ENCODE results near the gene ZNF180. TPM values are rescaled to one million over a fixed set of nuclear protein-coding genes. Genes with fewer than 3 reads are reported as not detected.

The ZNF180 gene
- total and polyA plus RNA-seq, 2 donors (not counting 1 experiment from before 2014, with no cell fraction given): 4.4 to 16.1 TPM

DNA sequence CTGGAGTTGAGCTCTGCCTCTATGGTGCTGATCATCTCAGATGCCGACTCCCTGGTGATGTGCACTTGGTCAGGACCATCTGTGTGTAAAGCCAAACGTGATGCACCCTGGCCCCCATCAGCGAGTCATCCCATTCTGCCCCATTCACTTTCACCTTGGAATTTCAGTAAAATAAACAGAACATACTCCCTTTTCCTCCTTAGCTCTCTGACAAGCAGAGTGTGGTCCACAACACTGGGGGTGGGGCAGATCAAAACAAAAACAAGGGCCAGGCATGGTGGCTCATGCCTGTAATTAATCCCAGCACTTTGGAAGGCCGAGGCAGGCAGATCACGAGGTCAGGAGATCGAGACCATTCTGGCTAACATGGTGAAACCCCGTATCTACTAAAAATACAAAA is 16.8 kb upstream of the ZNF180 start:
- H3K4me2 ChIP-seq (replicated peaks; ENCODE audit: low read depth, low read length, poor library complexity, severe bottlenecking): no peak overlapping the region
- intact Hi-C loops (cut with micrococcal nuclease): no loop called here
- no peaks in the 10 kb centered on the region for H3K79me2 ChIP-seq (ENCODE audit: control insufficient read depth, insufficient read depth, low read length)
- H4K20me1 ChIP-seq (ENCODE audit: control insufficient read depth, insufficient read depth, low read length, poor library complexity, severe bottlenecking): no peaks in the 10 kb centered on the region
- ATAC-seq (ENCODE audit: low read depth) (no peak), DNase-seq (no peak)
- no peak overlapping the region for H3K27ac ChIP-seq (ENCODE audit: low read length in 2 of 2)
- no peaks in the 10 kb centered on the region for H3K36me3 ChIP-seq (replicated peaks in 1 of 2; ENCODE audit: control extremely low read depth in 1 of 2, control insufficient read depth in 1 of 2, extremely low read depth in 1 of 2, insufficient read depth in 2 of 2, low read length in 1 of 2)
- no peaks in the 10 kb centered on the region for H3K4me1 Mint-ChIP-seq
- 85% methylated on average over 5 of the region's 7 CpGs for WGBS (ENCODE audit: insufficient coverage)
- H3K27me3 ChIP-seq (replicated peaks in 1 of 4; ENCODE audit: control extremely low read depth in 1 of 4, control insufficient read depth in 3 of 4, insufficient read depth in 4 of 4, low read length in 3 of 4): peaks cover 0 to 10% (median 2%) of the 10 kb centered on the region in 4 experiments
- no peaks in the 10 kb centered on the region for H3K4me1 ChIP-seq (ENCODE audit: control insufficient read depth in 2 of 2, insufficient read depth in 2 of 2, low read length in 2 of 2)
- peaks cover 6% of the 10 kb centered on the region for H3K27me3 Mint-ChIP-seq
- H3K9ac ChIP-seq (ENCODE audit: low read length): no peak overlapping the region
- ChIA-PET CTCF (no interaction called here), POLR2A (no interaction called here)
- H3K4me3 Mint-ChIP-seq: no peak overlapping the region
- H3K27ac Mint-ChIP-seq: no peak overlapping the region
- H3K4me3 ChIP-seq (ENCODE audit: control extremely low read depth in 1 of 5, extremely low read depth in 1 of 5, insufficient read depth in 1 of 5, low read depth in 2 of 5, low read length in 4 of 5): no peak overlapping the region
- peaks cover 0 to 69% (median 0%) of the 10 kb centered on the region in 3 donors for H3K9me3 ChIP-seq (ENCODE audit: control extremely low read depth in 1 of 3, control insufficient read depth in 2 of 3, insufficient read depth in 1 of 3, low read length in 2 of 3)
- H2AFZ ChIP-seq (ENCODE audit: insufficient read depth, low read depth, low read length, poor library complexity, severe bottlenecking): no peak overlapping the region
- peaks cover 6% of the 10 kb centered on the region for H3K9me3 Mint-ChIP-seq (ENCODE audit: insufficient read depth)
- TF ChIP-seq, protein P1, sequence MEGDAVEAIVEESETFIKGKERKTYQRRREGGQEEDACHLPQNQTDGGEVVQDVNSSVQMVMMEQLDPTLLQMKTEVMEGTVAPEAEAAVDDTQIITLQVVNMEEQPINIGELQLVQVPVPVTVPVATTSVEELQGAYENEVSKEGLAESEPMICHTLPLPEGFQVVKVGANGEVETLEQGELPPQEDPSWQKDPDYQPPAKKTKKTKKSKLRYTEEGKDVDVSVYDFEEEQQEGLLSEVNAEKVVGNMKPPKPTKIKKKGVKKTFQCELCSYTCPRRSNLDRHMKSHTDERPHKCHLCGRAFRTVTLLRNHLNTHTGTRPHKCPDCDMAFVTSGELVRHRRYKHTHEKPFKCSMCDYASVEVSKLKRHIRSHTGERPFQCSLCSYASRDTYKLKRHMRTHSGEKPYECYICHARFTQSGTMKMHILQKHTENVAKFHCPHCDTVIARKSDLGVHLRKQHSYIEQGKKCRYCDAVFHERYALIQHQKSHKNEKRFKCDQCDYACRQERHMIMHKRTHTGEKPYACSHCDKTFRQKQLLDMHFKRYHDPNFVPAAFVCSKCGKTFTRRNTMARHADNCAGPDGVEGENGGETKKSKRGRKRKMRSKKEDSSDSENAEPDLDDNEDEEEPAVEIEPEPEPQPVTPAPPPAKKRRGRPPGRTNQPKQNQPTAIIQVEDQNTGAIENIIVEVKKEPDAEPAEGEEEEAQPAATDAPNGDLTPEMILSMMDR (IDR thresholded peaks at IDR 0.05): no peak

DNA sequence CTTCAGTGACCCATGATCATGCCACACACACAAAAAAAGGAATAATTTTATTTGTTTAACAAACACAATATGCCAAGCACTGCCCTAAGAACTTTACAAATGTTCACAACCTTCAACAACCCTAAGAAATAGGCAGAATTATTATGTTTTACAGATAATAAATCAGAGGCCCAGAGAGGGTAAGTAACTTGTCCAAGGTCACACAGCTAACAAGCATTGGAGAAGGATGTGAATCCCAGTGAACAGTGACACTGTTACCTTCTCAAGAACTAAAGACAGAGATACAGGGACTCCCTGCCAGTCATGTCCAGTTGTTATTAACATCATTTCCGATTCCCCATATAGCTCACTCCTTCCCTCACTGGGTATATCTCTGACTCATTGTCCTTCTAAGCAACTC is 15.6 kb upstream of the ZNF180 start:
- Mint-ChIP-seq H3K9me3 (ENCODE audit: insufficient read depth) (peaks cover 6% of the 10 kb centered on the region), H3K4me1 (no peaks in the 10 kb centered on the region), H3K27ac (no peak overlapping the region), H3K27me3 (peaks cover 15% of the 10 kb centered on the region), H3K4me3 (no peak overlapping the region)
- H3K36me3 ChIP-seq (replicated peaks in 1 of 2; ENCODE audit: control extremely low read depth in 1 of 2, control insufficient read depth in 1 of 2, extremely low read depth in 1 of 2, insufficient read depth in 2 of 2, low read length in 1 of 2): no peaks in the 10 kb centered on the region
- no peaks in the 10 kb centered on the region for H4K20me1 ChIP-seq (ENCODE audit: control insufficient read depth, insufficient read depth, low read length, poor library complexity, severe bottlenecking)
- no peak overlapping the region for H3K9ac ChIP-seq (ENCODE audit: low read length)
- H3K4me3 ChIP-seq (ENCODE audit: control extremely low read depth in 1 of 5, extremely low read depth in 1 of 5, insufficient read depth in 1 of 5, low read depth in 2 of 5, low read length in 4 of 5): no peak overlapping the region
- CTCF ChIA-PET: no interaction called here
- intact Hi-C loops (cut with micrococcal nuclease): no loop called here
- no peak for ATAC-seq (ENCODE audit: low read depth)
- H3K4me2 ChIP-seq (replicated peaks; ENCODE audit: low read depth, low read length, poor library complexity, severe bottlenecking): no peak overlapping the region
- no peak for DNase-seq
- TF ChIP-seq, protein P1 (IDR thresholded peaks at IDR 0.05): no peak
- no peak for TF ChIP-seq EZH2 (IDR thresholded peaks at IDR 0.05; ENCODE audit: borderline replicate concordance, insufficient read depth, low read depth, low read length, poor library complexity, severe bottlenecking)
- H3K79me2 ChIP-seq (ENCODE audit: control insufficient read depth, insufficient read depth, low read length): no peaks in the 10 kb centered on the region
- POLR2A ChIA-PET: no interaction called here
- H3K27me3 ChIP-seq (replicated peaks in 1 of 4; ENCODE audit: control extremely low read depth in 1 of 4, control insufficient read depth in 3 of 4, insufficient read depth in 4 of 4, low read length in 3 of 4): peaks cover 0 to 13% (median 3%) of the 10 kb centered on the region in 4 experiments
- no peak overlapping the region for H3K27ac ChIP-seq (ENCODE audit: low read length in 2 of 2)
- H3K4me1 ChIP-seq (ENCODE audit: control insufficient read depth in 2 of 2, insufficient read depth in 2 of 2, low read length in 2 of 2): no peaks in the 10 kb centered on the region
- peaks cover 0 to 65% (median 0%) of the 10 kb centered on the region in 3 donors for H3K9me3 ChIP-seq (ENCODE audit: control extremely low read depth in 1 of 3, control insufficient read depth in 2 of 3, insufficient read depth in 1 of 3, low read length in 2 of 3)
- no peak overlapping the region for H2AFZ ChIP-seq (ENCODE audit: insufficient read depth, low read depth, low read length, poor library complexity, severe bottlenecking)
- 100% methylated on average over 1 of the region's 1 CpG for WGBS (ENCODE audit: insufficient coverage)

Measured in B cell (primary cell).